ENCODE results near the gene MTCL3.
"Not testable (repeated sequence)": the region's sequence is repeated elsewhere in the genome, so short reads cannot be mapped to it uniquely, and the experiment has no call there.

Gene MTCL3

DNA sequence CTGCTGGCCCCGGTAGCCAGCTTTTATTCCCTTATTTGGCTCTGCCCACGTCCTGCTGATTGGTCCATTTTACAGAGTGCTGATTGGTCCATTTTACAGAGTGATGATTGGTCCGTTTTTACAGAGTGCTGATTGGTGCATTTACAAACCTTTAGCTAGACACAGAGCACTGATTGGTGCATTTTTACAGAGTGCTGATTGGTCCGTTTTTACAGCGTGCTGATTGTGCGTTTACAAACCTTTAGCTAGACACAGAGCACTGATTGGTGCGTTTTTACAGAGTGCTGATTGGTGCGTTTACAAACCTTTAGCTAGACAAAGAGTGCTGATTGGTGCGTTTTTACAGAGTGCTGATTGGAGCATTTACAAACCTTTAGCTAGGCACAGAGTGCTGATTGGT is 90.6 kb downstream of the MTCL3 start:
- DNase-seq (ENCODE audit: low spot score) = not testable (repeated sequence)

DNA sequence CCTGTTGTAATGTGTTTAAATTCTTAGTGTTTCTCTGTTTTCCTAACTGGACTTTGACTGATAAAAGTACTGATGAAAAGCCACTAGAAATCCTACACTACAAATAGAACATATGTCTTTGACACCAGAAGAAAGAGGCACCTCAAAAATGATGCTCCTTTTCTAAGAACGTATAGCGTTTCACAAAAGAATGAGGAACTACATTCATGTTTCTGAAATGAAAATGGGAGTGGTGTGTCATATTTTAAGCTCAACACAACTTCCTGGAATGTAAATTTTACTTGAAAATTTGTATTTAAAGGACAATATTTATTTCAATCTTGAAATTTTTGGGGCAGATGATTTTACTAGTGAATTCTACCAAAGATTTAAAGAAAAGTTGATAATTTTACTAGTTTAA is 95.2 kb downstream of the MTCL3 start:
- DNase-seq (ENCODE audit: low spot score) = no peak

Data from AG08395 (cell line).